Left renal cortex interstitium (tissue), 4 donors: Measurements from ENCODE around the gene NBPF8. TPM values are rescaled to one million over a fixed set of nuclear protein-coding genes. Genes with fewer than 3 reads are reported as not detected.
"Not testable (repeated sequence)": the region's sequence is repeated elsewhere in the genome, so short reads cannot be mapped to it uniquely, and the experiment has no call there.

Experiments used
- DNase-seq, 4 donors: peaks; one replicate each; pipeline ENCODE4 v3.0.0-alpha.2; 2013; ENCODE audit warnings: low read depth in 4 of 4, low spot score in 2 of 4, missing footprints in 1 of 4
- polyA plus RNA-seq, 4 donors: library from polyadenylated mRNA; unstranded; fragments of 120-200 nt; gene quantifications; one replicate each; pipeline ENCODE4 v1.2.1, GENCODE V29; 2013; ENCODE audit not compliant: insufficient read length in 4 of 4

Gene NBPF8
- 10 to 100 TPM in 3 of 4 donors, 1 to 10 TPM in 1; 5.4 to 24.5 (median 14.0) TPM for polyA plus RNA-seq

- DNase-seq, result peak in 1 of 4 donors; percentile 3
Measured at GRCh38 chr1:120414911-120415480, at the start of gene NBPF8. TSS of gene NBPF8 (plus strand) at chr1:120415035. CDS start at chr1:120436523, 21,488 bp downstream.

GRCh38 chr1:120367709-120368108 is 47.1 kb upstream of the NBPF8 start:
- not testable (repeated sequence) for DNase-seq

GRCh38 chr1:120386651-120387050 is 28.2 kb upstream of the NBPF8 start:
- DNase-seq, result not testable (repeated sequence)

- DNase-seq, result peak in 1 of 4 donors; percentile 4
Measured at GRCh38 chr1:120388597-120389126, 26.2 kb upstream of the NBPF8 start.

- DNase-seq, result not testable (repeated sequence)
Measured at GRCh38 chr1:120391365-120391764, 23.5 kb upstream of the NBPF8 start.

GRCh38 chr1:120393316-120394232 is 21.3 kb upstream of the NBPF8 start:
- not testable (repeated sequence) for DNase-seq

- not testable (repeated sequence) for DNase-seq
Measured at GRCh38 chr1:120405348-120405747, 9.5 kb upstream of the NBPF8 start.

- DNase-seq, result not testable (repeated sequence)
Measured at GRCh38 chr1:120414451-120414850, 384 bp upstream of the NBPF8 start.

GRCh38 chr1:120415492-120415961 is 692 bp downstream of the NBPF8 start:
- peak in 2 of 4 donors; percentile 14 to 17 for DNase-seq

GRCh38 chr1:120425063-120425462 is 10.2 kb downstream of the NBPF8 start:
- not testable (repeated sequence) for DNase-seq

GRCh38 chr1:120431626-120432025 is 16.8 kb downstream of the NBPF8 start:
- DNase-seq, result not testable (repeated sequence)

- not testable (repeated sequence) for DNase-seq
Measured at GRCh38 chr1:120433831-120434230, 19.0 kb downstream of the NBPF8 start.

- DNase-seq, result not testable (repeated sequence)
Measured at GRCh38 chr1:120449124-120449523, 34.3 kb downstream of the NBPF8 start.

Other genes with a start within 250 kb of the NBPF8 start
- gene SEC22B, start 238.5 kb upstream of the NBPF8 start, polyA plus RNA-seq, result 10 to 100 TPM; 37.6 to 48.1 (median 38.6) TPM